ENCODE results near the gene LXN.

GRCh38 chr3:158718490-158719170, 46.2 kb upstream of the LXN start:
- no peak for TF ChIP-seq POLR2AphosphoS5 (IDR thresholded peaks at IDR 0.05; ENCODE audit: low read depth, low read length)
- no peak for TF ChIP-seq POLR2A (IDR thresholded peaks at IDR 0.05; ENCODE audit: low read depth, low read length)

All from GM12892 (cell line).